Measurements from ENCODE around the gene S100A16. TPM values are rescaled to one million over a fixed set of nuclear protein-coding genes. Genes with fewer than 3 reads are reported as not detected.

The S100A16 gene
- total RNA-seq, 4 donors from 2014 or later: 46.2 to 84.5 (median 66.6) TPM

GRCh38 chr1:153578936-153579335 lies 34.0 kb downstream of the S100A16 start:
- no peak for TF ChIP-seq CTCF (IDR thresholded peaks at IDR 0.05; ENCODE audit: low read depth)

GRCh38 chr1:153578490-153578889 lies 34.4 kb downstream of the S100A16 start:
- no peak for TF ChIP-seq CTCF (IDR thresholded peaks at IDR 0.05; ENCODE audit: low read depth)

- TF ChIP-seq CTCF (IDR thresholded peaks at IDR 0.05; ENCODE audit: low read depth): no peak
These were observed 35.3 kb downstream of the S100A16 start for GRCh38 chr1:153577624-153578051.

- no peak for TF ChIP-seq CTCF (IDR thresholded peaks at IDR 0.05; ENCODE audit: low read depth)
These were observed 35.8 kb downstream of the S100A16 start for GRCh38 chr1:153577138-153577537.

GRCh38 chr1:153573351-153573750 lies 39.6 kb downstream of the S100A16 start:
- no peak for TF ChIP-seq CTCF (IDR thresholded peaks at IDR 0.05; ENCODE audit: low read depth)

GRCh38 chr1:153572569-153573015 lies 40.3 kb downstream of the S100A16 start:
- TF ChIP-seq CTCF (IDR thresholded peaks at IDR 0.05; ENCODE audit: low read depth): no peak

GRCh38 chr1:153571706-153572105 lies 41.2 kb downstream of the S100A16 start:
- TF ChIP-seq CTCF (IDR thresholded peaks at IDR 0.05; ENCODE audit: low read depth): no peak
